SU-DHL-6 (cell line): ENCODE data around the gene MMAA.

ENCODE experiments used
- H2AFZ ChIP-seq: fragments of 200-600 bp; sonication (generic); 2 replicates; pipeline ENCODE4 v1.6.1; 2014; ENCODE audit warnings: low read depth, mild to moderate bottlenecking, moderate library complexity, mixed read lengths, antibody characterized with exemption, low read length; ENCODE audit not compliant: severe bottlenecking
- H3F3A ChIP-seq: fragments of 200-600 bp; shearing (Covaris generic); 2 replicates; pipeline ENCODE4 v1.6.0; 2016; ENCODE audit warnings: antibody characterized with exemption, mild to moderate bottlenecking; ENCODE audit not compliant: insufficient read depth
- H3K27ac ChIP-seq: fragments of 200-600 bp; sonication (generic); 2 replicates; pipeline ENCODE4 v1.5.1; 2016; ENCODE audit warnings: low read depth, mild to moderate bottlenecking, low read length, moderate library complexity, mixed read lengths
- H3K27me3 ChIP-seq: fragments of 200-600 bp; sonication (generic), shearing (Covaris generic); 2 replicates; pipeline ENCODE4 v1.6.0; 2014; ENCODE audit warnings: mild to moderate bottlenecking, low read length
- H3K36me3 ChIP-seq: fragments of 200-600 bp; sonication (generic); 2 replicates; pipeline ENCODE4 v1.6.1; 2014; ENCODE audit warnings: mild to moderate bottlenecking, low read length, mixed read lengths
- H3K4me2 ChIP-seq: fragments of 300-600, 200-600 bp; shearing (Covaris generic), sonication (generic); 2 replicates; pipeline ENCODE4 v1.6.0; 2014; ENCODE audit warnings: low read length, low read depth, mild to moderate bottlenecking; ENCODE audit not compliant: poor library complexity, severe bottlenecking
- H3K4me3 ChIP-seq: fragments of 200-600 bp; sonication (generic); 2 replicates; pipeline ENCODE4 v1.5.1; 2014; ENCODE audit warnings: antibody characterized with exemption, low read length, mild to moderate bottlenecking, mixed read lengths; ENCODE audit not compliant: insufficient read depth, poor library complexity, severe bottlenecking
- H3K79me2 ChIP-seq: fragments of 200-600 bp; sonication (generic); 2 replicates; pipeline ENCODE4 v1.6.1; 2014; ENCODE audit warnings: mild to moderate bottlenecking, low read length, moderate library complexity; ENCODE audit not compliant: insufficient read depth
- H3K9ac ChIP-seq: fragments of 200-600 bp; sonication (generic); 2 replicates; pipeline ENCODE4 v1.7.0; 2014; ENCODE audit warnings: mild to moderate bottlenecking, low read length
- H3K9me2 ChIP-seq: fragments of 200-600 bp; sonication (generic); replicated peaks from 2 replicates; pipeline ENCODE4 v1.6.1; 2014; ENCODE audit warnings: low read length; ENCODE audit not compliant: insufficient read depth
- H3K9me3 ChIP-seq: fragments of 200-600 bp; sonication (generic); 2 replicates; pipeline ENCODE4 v1.6.1; 2014; ENCODE audit warnings: low read length, mixed read lengths; ENCODE audit not compliant: insufficient read depth
- H4K20me1 ChIP-seq: fragments of 200-600 bp; sonication (generic); 2 replicates; pipeline ENCODE4 v1.6.1; 2014; ENCODE audit warnings: low read depth, mild to moderate bottlenecking, antibody characterized with exemption, low read length, moderate library complexity, mixed read lengths
- EZH2phosphoT487 ChIP-seq: fragments of 200-600 bp; sonication (generic), shearing (Covaris generic); conservative IDR thresholded peaks from 2 replicates; pipeline ENCODE4 v1.6.1; 2018; ENCODE audit warnings: mild to moderate bottlenecking, antibody characterized with exemption, low read length, moderate library complexity, mixed read lengths
- TF ChIP-seq, protein P1 (sequence below): fragments of 200-600 bp; sonication (generic); IDR thresholded peaks from one replicate; pipeline ENCODE4 v1.5.1; 2017; ENCODE audit warnings: antibody characterized with exemption, mild to moderate bottlenecking, low read length, moderate library complexity; ENCODE audit not compliant: insufficient read depth, poor library complexity, severe bottlenecking

Gene MMAA

DNA sequence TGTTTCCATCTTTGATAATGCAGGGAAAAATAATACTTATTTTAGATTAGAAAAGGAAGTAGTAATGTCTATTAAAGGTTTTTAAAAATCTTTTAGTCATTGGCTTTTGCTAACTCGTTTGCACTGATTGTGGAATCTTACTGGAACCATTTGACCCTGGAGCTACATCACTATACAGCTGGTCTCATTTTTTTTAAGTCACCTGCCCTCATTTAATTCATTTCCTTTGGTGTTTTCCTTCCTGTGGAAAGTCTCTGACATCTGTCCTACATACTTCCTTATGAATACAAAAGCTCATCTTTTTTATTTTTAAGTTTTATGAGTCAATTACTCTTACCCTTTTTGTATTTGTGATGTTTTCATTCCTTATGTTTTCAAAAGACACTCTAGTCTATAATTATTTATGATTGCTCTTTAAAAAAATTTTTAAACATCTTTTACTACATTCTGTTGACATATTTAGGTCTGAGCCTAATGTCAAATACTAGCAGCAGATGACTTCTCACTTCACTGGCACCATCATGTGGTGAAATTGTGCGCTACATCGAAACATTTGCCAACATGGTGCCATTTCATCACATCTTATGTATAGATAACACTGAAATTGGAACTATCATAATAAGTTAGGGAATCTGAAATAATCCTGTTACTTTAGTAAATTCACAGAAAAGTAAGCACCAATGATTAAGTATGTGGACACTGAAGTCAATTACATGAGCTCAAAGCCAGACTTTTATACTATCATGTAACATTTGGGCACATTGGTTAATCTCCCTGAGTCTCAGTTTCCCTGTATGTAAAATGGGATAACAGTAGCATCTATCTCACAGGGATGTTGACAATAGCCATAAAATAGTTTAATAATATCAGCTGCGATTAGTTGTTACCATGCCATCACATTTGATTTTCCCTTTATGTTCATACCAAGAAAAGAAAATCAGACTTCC lies 9.4 kb upstream of the MMAA start:
- H3K27me3 ChIP-seq, result no peaks in the 10 kb centered on the region

DNA sequence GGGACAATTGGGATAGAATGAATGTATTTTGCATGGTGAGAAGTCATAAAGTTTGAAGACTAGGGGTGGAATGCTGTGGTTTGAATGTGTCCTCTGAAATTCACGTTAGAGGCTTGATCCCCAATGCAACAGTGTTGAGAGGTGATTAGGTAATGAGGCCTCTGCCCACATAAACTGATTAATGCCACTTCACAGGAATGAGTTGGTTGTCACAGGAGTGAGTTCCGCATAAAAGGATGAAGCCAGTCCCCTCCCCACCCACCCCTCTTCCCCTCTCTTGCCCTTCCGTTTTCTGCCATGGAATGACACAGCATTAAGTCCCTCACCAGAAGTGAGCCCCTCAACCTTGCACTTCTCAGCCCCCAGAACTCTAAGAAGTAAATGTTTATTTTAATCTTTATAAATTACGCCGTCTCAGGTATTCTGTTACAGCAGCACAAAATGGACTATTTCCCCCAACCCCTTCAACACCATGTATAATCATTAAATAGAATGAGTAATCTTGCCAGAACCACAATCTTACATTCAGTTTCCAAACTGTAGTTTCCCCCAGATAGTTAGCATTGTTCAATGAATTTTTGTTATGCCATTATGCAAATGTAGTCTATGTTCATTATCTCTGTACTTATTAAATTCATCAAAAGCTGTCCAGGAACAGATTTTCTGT lies 5.5 kb upstream of the MMAA start:
- Histone ChIP-seq H3K9ac (no peak overlapping the region), H3K9me2 (no peaks in the 10 kb centered on the region), H3K4me2 (no peak overlapping the region), H3K27ac (no peak overlapping the region), H3F3A (peaks cover 12% of the 10 kb centered on the region), H3K9me3 (no peaks in the 10 kb centered on the region), H2AFZ (no peak overlapping the region), H3K27me3 (no peaks in the 10 kb centered on the region), H3K4me3 (no peak overlapping the region), H4K20me1 (no peaks in the 10 kb centered on the region), H3K36me3 (no peaks in the 10 kb centered on the region), H3K79me2 (no peaks in the 10 kb centered on the region; the same call in 1 of the 2 replicates)
- TF ChIP-seq, protein P1, sequence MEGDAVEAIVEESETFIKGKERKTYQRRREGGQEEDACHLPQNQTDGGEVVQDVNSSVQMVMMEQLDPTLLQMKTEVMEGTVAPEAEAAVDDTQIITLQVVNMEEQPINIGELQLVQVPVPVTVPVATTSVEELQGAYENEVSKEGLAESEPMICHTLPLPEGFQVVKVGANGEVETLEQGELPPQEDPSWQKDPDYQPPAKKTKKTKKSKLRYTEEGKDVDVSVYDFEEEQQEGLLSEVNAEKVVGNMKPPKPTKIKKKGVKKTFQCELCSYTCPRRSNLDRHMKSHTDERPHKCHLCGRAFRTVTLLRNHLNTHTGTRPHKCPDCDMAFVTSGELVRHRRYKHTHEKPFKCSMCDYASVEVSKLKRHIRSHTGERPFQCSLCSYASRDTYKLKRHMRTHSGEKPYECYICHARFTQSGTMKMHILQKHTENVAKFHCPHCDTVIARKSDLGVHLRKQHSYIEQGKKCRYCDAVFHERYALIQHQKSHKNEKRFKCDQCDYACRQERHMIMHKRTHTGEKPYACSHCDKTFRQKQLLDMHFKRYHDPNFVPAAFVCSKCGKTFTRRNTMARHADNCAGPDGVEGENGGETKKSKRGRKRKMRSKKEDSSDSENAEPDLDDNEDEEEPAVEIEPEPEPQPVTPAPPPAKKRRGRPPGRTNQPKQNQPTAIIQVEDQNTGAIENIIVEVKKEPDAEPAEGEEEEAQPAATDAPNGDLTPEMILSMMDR, result no peak
- TF ChIP-seq EZH2phosphoT487, result no peak

More for the DNA sequence above, 9.4 kb upstream of the MMAA start:
- Histone ChIP-seq H3F3A (no peaks in the 10 kb centered on the region), H2AFZ (no peak overlapping the region), H3K9me2 (no peaks in the 10 kb centered on the region), H3K9me3 (no peaks in the 10 kb centered on the region), H3K27ac (no peak overlapping the region), H3K79me2 (no peaks in the 10 kb centered on the region), H4K20me1 (no peaks in the 10 kb centered on the region), H3K36me3 (no peaks in the 10 kb centered on the region), H3K4me3 (no peak overlapping the region), H3K4me2 (no peak overlapping the region), H3K9ac (no peak overlapping the region)
- TF ChIP-seq, protein P1, result peak; percentile 90
- TF ChIP-seq EZH2phosphoT487, result no peak

GRCh38 chr4:145614233-145614610 lies 5.0 kb upstream of the MMAA start:
- no peaks in the 10 kb centered on the region for H4K20me1 ChIP-seq
- no peak for TF ChIP-seq EZH2phosphoT487
- TF ChIP-seq, protein P1, result no peak

More at GRCh38 chr4:145614233-145614610, 5.0 kb upstream of the MMAA start:
- peaks cover 14% of the 10 kb centered on the region for H3F3A ChIP-seq
- no peaks in the 10 kb centered on the region for H3K9me2 ChIP-seq
- no peaks in the 10 kb centered on the region for H3K9me3 ChIP-seq
- H3K9ac ChIP-seq, result no peak overlapping the region
- H3K4me2 ChIP-seq, result no peak overlapping the region
- no peak overlapping the region for H3K4me3 ChIP-seq
- no peak overlapping the region for H3K27ac ChIP-seq
- no peaks in the 10 kb centered on the region; the same call in 1 of the 2 replicates for H3K79me2 ChIP-seq
- no peaks in the 10 kb centered on the region for H3K27me3 ChIP-seq
- H3K36me3 ChIP-seq, result no peaks in the 10 kb centered on the region
- H2AFZ ChIP-seq, result no peak overlapping the region
